Vagina (tissue), 2 donors: ENCODE measurements around the gene REXO5. TPM values are rescaled to one million over a fixed set of nuclear protein-coding genes. Genes with fewer than 3 reads are reported as not detected.
A peak's percentile ranks its signal among the peaks of the same experiment; 100 is the strongest.
"Not testable (repeated sequence)": the region's sequence is repeated elsewhere in the genome, so short reads cannot be mapped to it uniquely, and the experiment has no call there.

Experiments used
- DNase-seq, 2 donors: peaks; one replicate each; pipeline ENCODE4 v3.0.0-alpha.2; 2017; ENCODE audit errors: extremely low spot score in 2 of 2
- H3K27ac ChIP-seq: fragments of 200-600 bp; sonication (generic); one replicate; pipeline ENCODE4 v1.5.1; 2019
- H3K27me3 ChIP-seq: fragments of 200-600 bp; sonication (generic); one replicate; pipeline ENCODE4 v1.5.1; 2019
- H3K36me3 ChIP-seq, 2 donors: fragments of 200-600 bp; sonication (generic); one replicate each; pipeline ENCODE4 v1.5.1; 2017 to 2019
- H3K4me1 ChIP-seq: fragments of 200-600 bp; sonication (generic); one replicate; pipeline ENCODE4 v1.5.1; 2019
- H3K4me3 ChIP-seq, 2 donors: fragments of 200-600 bp; sonication (generic); 1 replicate in 1 of 2; 2 replicates in 1 of 2; pipeline ENCODE4 v1.5.1; 2016 to 2019
- H3K9me3 ChIP-seq: fragments of 200-600 bp; sonication (generic); one replicate; pipeline ENCODE4 v1.5.1; 2019
- POLR2A ChIP-seq, 2 donors: fragments of 450-650 bp; IDR thresholded peaks; one replicate each; pipeline ENCODE4 v1.6.1; 2017; ENCODE audit warnings: antibody characterized with exemption in 2 of 2, mild to moderate bottlenecking in 2 of 2, moderate library complexity in 2 of 2
- POLR2AphosphoS5 ChIP-seq, 2 donors: sonication (generic); formaldehyde crosslinking; IDR thresholded peaks; one replicate each; pipeline ENCODE4 v1.9.0; 2017; ENCODE audit warnings: antibody characterized with exemption in 2 of 2, mild to moderate bottlenecking in 2 of 2, low read depth in 1 of 2; ENCODE audit not compliant: insufficient read depth in 1 of 2
- intact Hi-C: fragments of 100-400 bp; cut with DNase I; formaldehyde crosslinking; loops from one replicate; pipeline ENCODE4 v1.15.1; 2023
- total RNA-seq: library from RNA; depleted of rRNA; stranded (reverse); fragments of >200 nt; gene quantifications from one replicate; pipeline ENCODE4 v1.2.3, GENCODE V29; 2016
- TF ChIP-seq, protein P1 (sequence below), 3 experiments: fragments of 450-650 bp in 2 of 3; fragments of 200-600 bp in 1 of 3; sonication (generic) in 1 of 3; IDR thresholded peaks; one replicate each; pipeline ENCODE4 v1.5.1; 2017 to 2019; ENCODE audit warnings: antibody characterized with exemption in 3 of 3, mild to moderate bottlenecking in 2 of 3, moderate library complexity in 2 of 3

REXO5 gene
- total RNA-seq, 1 donor from 2014 or later: 3.7 TPM

DNA sequence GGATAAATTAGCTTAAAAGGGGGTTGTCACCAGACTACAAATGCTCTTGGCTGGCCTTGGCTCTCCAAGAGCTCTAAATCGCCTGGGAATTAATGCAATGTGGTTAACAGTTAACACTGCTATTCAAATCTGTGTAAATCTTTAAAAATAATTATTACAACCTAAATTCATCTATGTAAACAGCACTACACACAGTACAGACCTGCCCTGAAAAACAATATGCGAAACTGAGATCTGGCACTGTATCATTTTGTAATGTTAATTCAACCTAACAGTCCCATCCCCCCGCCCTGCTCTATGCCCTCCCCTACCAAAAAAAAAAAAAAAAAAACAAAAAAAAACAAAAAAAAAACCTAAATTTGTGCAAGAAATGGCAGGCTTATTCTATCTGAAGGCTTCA lies 52.9 kb downstream of the REXO5 start:
- peaks cover 0 to 26% of the 10 kb centered on the region in 2 donors for H3K36me3 ChIP-seq
- TF ChIP-seq, protein P1, sequence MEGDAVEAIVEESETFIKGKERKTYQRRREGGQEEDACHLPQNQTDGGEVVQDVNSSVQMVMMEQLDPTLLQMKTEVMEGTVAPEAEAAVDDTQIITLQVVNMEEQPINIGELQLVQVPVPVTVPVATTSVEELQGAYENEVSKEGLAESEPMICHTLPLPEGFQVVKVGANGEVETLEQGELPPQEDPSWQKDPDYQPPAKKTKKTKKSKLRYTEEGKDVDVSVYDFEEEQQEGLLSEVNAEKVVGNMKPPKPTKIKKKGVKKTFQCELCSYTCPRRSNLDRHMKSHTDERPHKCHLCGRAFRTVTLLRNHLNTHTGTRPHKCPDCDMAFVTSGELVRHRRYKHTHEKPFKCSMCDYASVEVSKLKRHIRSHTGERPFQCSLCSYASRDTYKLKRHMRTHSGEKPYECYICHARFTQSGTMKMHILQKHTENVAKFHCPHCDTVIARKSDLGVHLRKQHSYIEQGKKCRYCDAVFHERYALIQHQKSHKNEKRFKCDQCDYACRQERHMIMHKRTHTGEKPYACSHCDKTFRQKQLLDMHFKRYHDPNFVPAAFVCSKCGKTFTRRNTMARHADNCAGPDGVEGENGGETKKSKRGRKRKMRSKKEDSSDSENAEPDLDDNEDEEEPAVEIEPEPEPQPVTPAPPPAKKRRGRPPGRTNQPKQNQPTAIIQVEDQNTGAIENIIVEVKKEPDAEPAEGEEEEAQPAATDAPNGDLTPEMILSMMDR (IDR thresholded peaks at IDR 0.05): no peak
- TF ChIP-seq POLR2AphosphoS5 (IDR thresholded peaks at IDR 0.05; ENCODE audit: insufficient read depth in 1 of 2, low read depth in 1 of 2) (no peak), POLR2A (IDR thresholded peaks at IDR 0.05) (no peak)
- no peak overlapping the region for H3K27ac ChIP-seq
- H3K4me3 ChIP-seq: no peak overlapping the region
- DNase-seq: no peak
- H3K9me3 ChIP-seq: no peaks in the 10 kb centered on the region
- H3K27me3 ChIP-seq: no peaks in the 10 kb centered on the region
- H3K4me1 ChIP-seq: no peaks in the 10 kb centered on the region
- intact Hi-C loops: no loop called here

DNA sequence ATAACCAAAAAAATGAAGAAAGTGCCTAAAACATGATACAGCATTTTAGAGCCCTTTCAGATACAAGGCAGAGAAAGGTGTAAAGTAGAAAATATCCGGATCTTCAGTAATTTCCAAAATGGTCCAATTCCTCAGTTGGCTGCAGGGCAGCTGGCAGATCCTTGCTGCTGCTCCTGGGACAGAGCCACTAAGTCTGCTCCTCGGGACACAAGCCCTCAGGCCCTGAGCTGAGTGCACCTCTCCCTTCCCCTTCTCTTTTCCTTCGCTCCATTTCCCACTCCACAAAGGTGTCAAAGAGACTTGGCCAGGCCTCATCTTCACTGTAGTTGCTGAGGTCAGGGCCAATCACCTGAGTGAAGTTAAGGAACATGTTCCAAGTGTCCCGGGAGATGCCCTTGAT lies 53.4 kb downstream of the REXO5 start:
- intact Hi-C loops: no loop called here
- H3K4me1 ChIP-seq: peaks cover 4% of the 10 kb centered on the region
- peak overlapping the region; percentile 13 for H3K27ac ChIP-seq
- peaks cover 0 to 26% of the 10 kb centered on the region in 2 donors for H3K36me3 ChIP-seq
- no peaks in the 10 kb centered on the region for H3K9me3 ChIP-seq
- TF ChIP-seq, protein P1 (IDR thresholded peaks at IDR 0.05): no peak
- TF ChIP-seq POLR2AphosphoS5 (IDR thresholded peaks at IDR 0.05; ENCODE audit: insufficient read depth in 1 of 2, low read depth in 1 of 2): no peak
- TF ChIP-seq POLR2A (IDR thresholded peaks at IDR 0.05): no peak
- H3K4me3 ChIP-seq: no peak overlapping the region
- H3K27me3 ChIP-seq: no peaks in the 10 kb centered on the region
- peak in 1 of 2 donors; percentile 71 for DNase-seq

- Histone ChIP-seq H3K9me3 (no peaks in the 10 kb centered on the region), H3K27me3 (no peaks in the 10 kb centered on the region), H3K4me3 (no peak overlapping the region), H3K36me3 (peaks cover 0 to 26% of the 10 kb centered on the region in 2 donors), H3K4me1 (peaks cover 11% of the 10 kb centered on the region), H3K27ac (no peak overlapping the region)
- intact Hi-C loops: no loop called here
- TF ChIP-seq POLR2A (IDR thresholded peaks at IDR 0.05) (no peak), POLR2AphosphoS5 (IDR thresholded peaks at IDR 0.05; ENCODE audit: insufficient read depth in 1 of 2, low read depth in 1 of 2) (no peak)
- TF ChIP-seq, protein P1 (IDR thresholded peaks at IDR 0.05): no peak
- DNase-seq: no peak
Measured at GRCh38 chr16:20860361-20860760, 54.0 kb downstream of the REXO5 start.

- not testable (repeated sequence) for H3K27ac ChIP-seq, H3K27me3 ChIP-seq
- peaks cover 0 to 26% of the 10 kb centered on the region in 2 donors for H3K36me3 ChIP-seq
Measured at GRCh38 chr16:20860995-20861394, 54.7 kb downstream of the REXO5 start.

GRCh38 chr16:20862162-20862960 lies 56.0 kb downstream of the REXO5 start:
- H3K4me1 ChIP-seq: peaks cover 31% of the 10 kb centered on the region
- intact Hi-C loops: no loop called here
- peak in 1 of 2 donors; percentile 84 for DNase-seq

More at GRCh38 chr16:20860995-20861394, 54.7 kb downstream of the REXO5 start:
- DNase-seq: peak in 1 of 2 donors; percentile 27
- intact Hi-C loops, H3K4me3 ChIP-seq, H3K9me3 ChIP-seq: not testable (repeated sequence)
- H3K4me1 ChIP-seq: peaks cover 17% of the 10 kb centered on the region

DNA sequence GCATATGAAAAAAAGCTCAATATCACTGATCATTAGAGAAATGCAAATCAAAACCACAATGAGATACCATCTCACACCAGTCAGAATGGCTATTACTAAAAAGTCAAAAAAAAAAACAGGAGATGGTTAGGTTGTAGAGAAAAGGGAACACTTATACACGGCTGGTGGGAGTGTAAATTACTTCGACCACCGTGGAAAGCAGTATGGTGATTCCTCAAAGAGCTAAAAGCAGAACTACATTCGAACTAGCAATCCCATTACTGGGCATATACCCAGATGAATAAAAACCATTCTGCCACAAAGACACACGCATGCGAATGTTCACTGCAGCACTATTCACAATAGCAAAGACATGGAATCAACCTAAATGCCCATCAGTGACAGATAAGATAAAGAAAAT lies 58.0 kb downstream of the REXO5 start:
- H3K9me3 ChIP-seq, intact Hi-C loops, H3K27me3 ChIP-seq, H3K27ac ChIP-seq, H3K4me3 ChIP-seq, DNase-seq: not testable (repeated sequence)
- Histone ChIP-seq H3K36me3 (peaks cover 0 to 22% of the 10 kb centered on the region in 2 donors), H3K4me1 (peaks cover 51% of the 10 kb centered on the region)

More at GRCh38 chr16:20862162-20862960, 56.0 kb downstream of the REXO5 start:
- H3K36me3 ChIP-seq: peaks cover 0 to 26% of the 10 kb centered on the region in 2 donors
- H3K27ac ChIP-seq: no peak overlapping the region
- no peak overlapping the region for H3K4me3 ChIP-seq
- no peaks in the 10 kb centered on the region for H3K27me3 ChIP-seq
- no peak for TF ChIP-seq POLR2AphosphoS5 (IDR thresholded peaks at IDR 0.05; ENCODE audit: insufficient read depth in 1 of 2, low read depth in 1 of 2)
- TF ChIP-seq, protein P1 (IDR thresholded peaks at IDR 0.05): no peak
- TF ChIP-seq POLR2A (IDR thresholded peaks at IDR 0.05): no peak
- H3K9me3 ChIP-seq: no peaks in the 10 kb centered on the region
